Gastrocnemius medialis (tissue), 4 donors: ENCODE data around the gene GALNT17.

Experiments used
- CTCF ChIP-seq, 5 experiments: fragments of 450-650 bp in 3 of 5; fragments of 200-600 bp in 2 of 5; sonication (generic) in 2 of 5; IDR thresholded peaks in 4 of 5; conservative IDR thresholded peaks in 1 of 5; 1 replicate in 4 of 5; 2 replicates in 1 of 5; pipeline ENCODE4 v1.5.1; 2016 to 2019; ENCODE audit warnings: antibody characterized with exemption in 5 of 5, mild to moderate bottlenecking in 3 of 5, moderate library complexity in 3 of 5
- POLR2A ChIP-seq, 2 donors: fragments of 450-650 bp; IDR thresholded peaks; one replicate each; pipeline ENCODE4 v1.6.1; 2017; ENCODE audit warnings: antibody characterized with exemption in 2 of 2, mild to moderate bottlenecking in 2 of 2, moderate library complexity in 2 of 2

GRCh38 chr7:71695186-71695585 is 563.2 kb downstream of the GALNT17 start:
- TF ChIP-seq POLR2A (IDR thresholded peaks at IDR 0.05): no peak
- TF ChIP-seq CTCF (IDR thresholded peaks at IDR 0.05 in 4 of 5, conservative IDR thresholded peaks at IDR 0.05 in 1 of 5): no peak
